Choroid plexus epithelial cell (primary cell): ENCODE measurements around the gene NIPSNAP3A.
A peak's percentile ranks its signal among the peaks of the same experiment; 100 is the strongest.
"Not testable (repeated sequence)": the region's sequence is repeated elsewhere in the genome, so short reads cannot be mapped to it uniquely, and the experiment has no call there.

ENCODE experiments used
- DNase-seq: peaks from one replicate; pipeline ENCODE4 v3.0.0-alpha.2; 2010; ENCODE audit warnings: low read depth
- H3K4me3 ChIP-seq: 2 replicates; pipeline ENCODE4 v1.5.1; 2011; ENCODE audit warnings: low read depth, mild to moderate bottlenecking, control low read depth, low read length, moderate library complexity
- CTCF ChIP-seq: conservative IDR thresholded peaks from 2 replicates; pipeline ENCODE4 v1.5.1; 2011; ENCODE audit warnings: low read depth, mild to moderate bottlenecking, control low read depth, inconsistent platforms, low read length, moderate library complexity

NIPSNAP3A gene

GRCh38 chr9:104758974-104759373 lies 11.5 kb downstream of the NIPSNAP3A start:
- no peak overlapping the region for H3K4me3 ChIP-seq

DNA sequence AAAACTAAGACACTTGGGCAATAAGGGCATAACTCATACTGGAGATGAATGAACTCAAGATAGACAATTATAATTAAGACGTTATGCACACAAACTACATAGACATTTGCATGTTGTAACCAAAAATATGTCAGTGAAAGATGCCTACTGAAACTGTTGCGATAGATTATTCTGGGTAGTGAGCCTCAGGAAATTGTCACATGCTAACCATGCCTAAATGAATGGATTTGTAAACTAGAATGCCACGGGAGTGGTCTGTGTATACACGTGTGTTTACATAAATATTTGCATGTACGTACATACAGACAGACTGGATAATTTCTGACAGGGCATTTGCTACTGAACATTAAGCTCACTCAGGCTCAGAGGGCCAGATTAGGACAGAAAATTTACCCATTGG lies 17.7 kb downstream of the NIPSNAP3A start:
- no peak for TF ChIP-seq CTCF
- DNase-seq, result no peak
- no peak overlapping the region for H3K4me3 ChIP-seq

More at GRCh38 chr9:104758974-104759373, 11.5 kb downstream of the NIPSNAP3A start:
- DNase-seq, result peak; percentile 20
- no peak for TF ChIP-seq CTCF

DNA sequence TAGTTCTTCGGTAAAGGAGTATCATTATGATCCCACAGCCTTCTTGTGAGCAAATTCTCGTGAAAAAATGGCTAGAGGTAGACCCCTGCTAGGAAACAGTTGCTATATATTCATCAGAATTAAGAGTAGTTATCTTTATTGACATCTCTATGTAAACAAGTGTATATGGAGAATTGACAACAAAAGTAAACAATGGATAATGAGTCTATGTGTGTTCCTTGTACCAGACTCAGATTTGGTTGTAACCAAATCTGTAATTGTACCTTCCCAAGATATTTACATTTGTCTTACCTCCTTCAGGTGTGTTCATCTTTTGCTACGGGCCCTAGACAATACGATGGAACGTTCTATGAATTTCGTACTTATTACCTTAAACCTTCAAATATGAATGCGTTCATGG lies 18.5 kb downstream of the NIPSNAP3A start:
- no peak for TF ChIP-seq CTCF
- no peak for DNase-seq
- H3K4me3 ChIP-seq, result no peak overlapping the region

DNA sequence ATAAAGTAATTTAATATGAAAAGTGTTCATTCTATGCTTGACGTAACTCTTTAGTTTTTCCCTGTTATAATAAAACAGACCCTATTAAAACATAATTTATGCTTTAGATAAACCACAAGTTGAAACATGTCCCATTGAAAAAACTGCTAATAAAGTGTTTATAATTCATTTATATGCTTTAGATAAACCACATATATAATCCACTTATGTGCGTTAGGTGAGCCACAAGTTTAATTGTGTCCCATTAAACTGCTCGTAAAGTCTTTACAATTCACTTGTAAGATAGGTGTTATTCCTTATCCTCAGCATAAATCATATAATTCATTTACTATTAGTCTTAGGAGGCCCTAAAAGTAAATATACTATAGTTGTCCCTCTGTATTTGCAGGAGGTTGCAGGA lies 20.0 kb downstream of the NIPSNAP3A start:
- no peak for DNase-seq
- no peak overlapping the region for H3K4me3 ChIP-seq
- TF ChIP-seq CTCF, result no peak

GRCh38 chr9:104769029-104769428 lies 21.5 kb downstream of the NIPSNAP3A start:
- H3K4me3 ChIP-seq, DNase-seq: not testable (repeated sequence)

GRCh38 chr9:104769655-104770054 lies 22.2 kb downstream of the NIPSNAP3A start:
- no peak overlapping the region for H3K4me3 ChIP-seq
- DNase-seq, result no peak
- TF ChIP-seq CTCF, result no peak

DNA sequence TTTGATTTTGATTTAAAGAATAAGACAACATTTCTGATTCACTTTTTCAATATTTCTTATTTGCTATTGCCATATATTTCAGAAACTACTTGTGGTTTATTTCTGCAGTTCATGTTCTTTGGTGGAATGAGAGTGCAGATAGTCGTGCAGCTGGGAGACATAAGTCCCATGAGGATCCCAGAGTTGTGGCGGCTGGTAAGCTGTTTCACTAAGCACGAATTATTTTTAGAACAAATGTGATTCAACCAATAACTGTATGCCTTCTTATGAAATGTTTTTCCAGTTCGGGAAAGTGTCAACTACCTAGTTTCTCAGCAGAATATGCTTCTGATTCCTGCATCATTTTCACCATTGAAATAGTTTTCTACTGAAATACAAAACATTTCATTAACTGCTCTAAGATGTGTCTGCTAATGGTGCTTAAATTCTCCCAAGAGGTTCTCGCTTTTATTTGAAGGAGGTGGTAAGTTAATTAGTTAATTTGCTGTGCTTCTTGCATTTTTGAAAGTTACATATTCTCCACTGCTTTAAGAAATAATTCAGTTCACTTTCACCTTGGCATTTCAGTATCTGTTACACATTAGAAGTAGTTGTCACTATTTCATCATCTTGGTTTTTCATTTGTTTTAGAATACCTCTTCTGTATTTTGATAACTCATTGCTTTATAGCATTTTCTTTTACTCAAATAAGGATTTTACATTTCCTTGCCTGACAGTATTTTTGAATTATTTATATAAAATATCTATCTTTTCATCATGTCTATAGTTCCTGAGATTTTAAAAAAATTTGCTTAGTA lies 25.4 kb downstream of the NIPSNAP3A start:
- TF ChIP-seq CTCF, result no peak
- no peak overlapping the region for H3K4me3 ChIP-seq
- DNase-seq, result peak; percentile 58
